BE2C (cell line): ENCODE data around the gene BPIFB2.

Source experiments
- DNase-seq: peaks from one replicate; pipeline ENCODE4 v3.0.0-alpha.2; 2020
- H3K27me3 ChIP-seq: fragments of 250-450 bp; sonication (Bioruptor Pico); 2 replicates; pipeline ENCODE4 v1.5.1; 2020; ENCODE audit warnings: mild to moderate bottlenecking
- H3K36me3 ChIP-seq: fragments of 250-450 bp; sonication (Bioruptor Pico); 2 replicates; pipeline ENCODE4 v1.5.1; 2020; ENCODE audit warnings: mild to moderate bottlenecking
- H3K4me1 ChIP-seq: fragments of 250-450 bp; sonication (Bioruptor Pico); 2 replicates; pipeline ENCODE4 v1.5.1; 2020
- H3K4me3 ChIP-seq: 2 replicates; pipeline ENCODE4 v1.5.1; 2011; ENCODE audit warnings: low read depth, low read length
- H3K9me3 ChIP-seq: fragments of 250-450 bp; sonication (Bioruptor Pico); 2 replicates; pipeline ENCODE4 v1.5.1; 2020
- CTCF ChIP-seq: IDR thresholded peaks from 2 replicates; pipeline ENCODE4 v1.5.1; 2012; ENCODE audit warnings: mild to moderate bottlenecking, low read depth, low read length

Gene BPIFB2

GRCh38 chr20:33064572-33065287, 57.2 kb downstream of the BPIFB2 start:
- no peaks in the 10 kb centered on the region for H3K27me3 ChIP-seq
- TF ChIP-seq CTCF, result no peak

GRCh38 chr20:33065785-33066184, 58.3 kb downstream of the BPIFB2 start:
- no peak for TF ChIP-seq CTCF
- Histone ChIP-seq H3K9me3 (no peaks in the 10 kb centered on the region), H3K4me1 (no peaks in the 10 kb centered on the region), H3K4me3 (no peak overlapping the region), H3K27me3 (no peaks in the 10 kb centered on the region), H3K36me3 (no peaks in the 10 kb centered on the region)
- no peak for DNase-seq

More at GRCh38 chr20:33064572-33065287, 57.2 kb downstream of the BPIFB2 start:
- no peak for DNase-seq
- Histone ChIP-seq H3K4me3 (no peak overlapping the region), H3K4me1 (no peaks in the 10 kb centered on the region), H3K36me3 (no peaks in the 10 kb centered on the region), H3K9me3 (no peaks in the 10 kb centered on the region)

- Histone ChIP-seq H3K9me3 (no peaks in the 10 kb centered on the region), H3K36me3 (no peaks in the 10 kb centered on the region), H3K4me1 (no peaks in the 10 kb centered on the region), H3K27me3 (no peaks in the 10 kb centered on the region), H3K4me3 (no peak overlapping the region)
- TF ChIP-seq CTCF, result no peak
- DNase-seq, result no peak
These were observed 60.3 kb downstream of the BPIFB2 start for GRCh38 chr20:33067806-33068205.

- no peaks in the 10 kb centered on the region for H3K36me3 ChIP-seq
These were observed 60.9 kb downstream of the BPIFB2 start for GRCh38 chr20:33068251-33068939.

GRCh38 chr20:33069673-33070072, 62.2 kb downstream of the BPIFB2 start:
- no peak for TF ChIP-seq CTCF
- Histone ChIP-seq H3K9me3 (no peaks in the 10 kb centered on the region), H3K27me3 (no peaks in the 10 kb centered on the region; the same call in 1 of the 2 replicates), H3K4me1 (no peaks in the 10 kb centered on the region), H3K36me3 (no peaks in the 10 kb centered on the region), H3K4me3 (no peak overlapping the region)
- no peak for DNase-seq

More at GRCh38 chr20:33068251-33068939, 60.9 kb downstream of the BPIFB2 start:
- DNase-seq, result no peak
- no peak for TF ChIP-seq CTCF
- H3K4me3 ChIP-seq, result no peak overlapping the region
- H3K9me3 ChIP-seq, result no peaks in the 10 kb centered on the region
- H3K4me1 ChIP-seq, result no peaks in the 10 kb centered on the region
- no peaks in the 10 kb centered on the region for H3K27me3 ChIP-seq
